NCI-H2227 (cell line): ENCODE results near the gene BICD2.

ENCODE experiments used
- DNase-seq: peaks from one replicate; lab custom pipeline; 2025; ENCODE audit not compliant: unreplicated experiment; lab: John Stamatoyannopoulos, UW

Gene BICD2

GRCh38 chr9:92749071-92749933, 15.3 kb downstream of the BICD2 start:
- no peak for DNase-seq

GRCh38 chr9:92748233-92748497, 16.5 kb downstream of the BICD2 start:
- no peak for DNase-seq

- no peak for DNase-seq
Measured at GRCh38 chr9:92747459-92748232, 17.0 kb downstream of the BICD2 start.

GRCh38 chr9:92746567-92747458, 17.8 kb downstream of the BICD2 start:
- no peak for DNase-seq

- no peak for DNase-seq
Measured at GRCh38 chr9:92745881-92746280, 18.8 kb downstream of the BICD2 start.

- no peak for DNase-seq
Measured at GRCh38 chr9:92745331-92745730, 19.3 kb downstream of the BICD2 start.

- DNase-seq, result no peak
Measured at GRCh38 chr9:92740969-92741368, 23.7 kb downstream of the BICD2 start.

GRCh38 chr9:92740446-92740961, 24.1 kb downstream of the BICD2 start:
- no peak for DNase-seq

GRCh38 chr9:92740009-92740408, 24.6 kb downstream of the BICD2 start:
- no peak for DNase-seq

- no peak for DNase-seq
Measured at GRCh38 chr9:92739346-92739970, 25.2 kb downstream of the BICD2 start.

GRCh38 chr9:92738661-92739081, 26.0 kb downstream of the BICD2 start:
- DNase-seq, result no peak

GRCh38 chr9:92737611-92738299, 26.9 kb downstream of the BICD2 start:
- DNase-seq, result no peak

- no peak for DNase-seq
Measured at GRCh38 chr9:92737216-92737606, 27.4 kb downstream of the BICD2 start.

- no peak for DNase-seq
Measured at GRCh38 chr9:92736563-92737215, 27.9 kb downstream of the BICD2 start.

- DNase-seq, result no peak
Measured at GRCh38 chr9:92735636-92736562, 28.7 kb downstream of the BICD2 start.

- no peak for DNase-seq
Measured at GRCh38 chr9:92734931-92735635, 29.6 kb downstream of the BICD2 start.

GRCh38 chr9:92730897-92731296, 33.7 kb downstream of the BICD2 start:
- DNase-seq, result no peak

- DNase-seq, result no peak
Measured at GRCh38 chr9:92729735-92730155, 34.9 kb downstream of the BICD2 start.
